ENCODE data around the gene GFRA1.

The GFRA1 gene

DNA sequence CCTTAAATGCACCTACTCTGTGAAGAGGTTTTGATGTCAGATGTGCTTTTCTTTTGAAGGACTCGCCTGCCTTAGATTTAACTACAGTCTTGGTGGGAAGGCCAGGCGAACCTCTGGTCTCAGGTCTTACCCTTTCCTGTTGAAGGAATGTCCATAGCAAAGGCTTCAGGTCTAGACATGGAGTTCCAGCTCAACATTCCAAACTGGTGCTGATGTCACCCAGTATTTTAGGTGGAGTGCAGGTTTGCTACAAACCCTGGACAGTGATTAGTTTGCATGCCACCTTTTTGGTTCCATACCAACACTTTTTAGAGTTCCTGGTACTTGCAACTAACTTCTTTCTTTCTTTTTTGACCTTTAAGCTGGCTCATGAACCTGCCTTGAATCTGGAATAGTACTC, 258.7 kb downstream of the GFRA1 start:
- Histone ChIP-seq H3K23ac (ENCODE audit: low read depth, low read length, poor library complexity) (no peak overlapping the region), H3K36me3 (replicated peaks in 1 of 2; ENCODE audit: control insufficient read depth in 2 of 2, insufficient read depth in 2 of 2, low read length in 2 of 2) (no peaks in the 10 kb centered on the region), H3K79me1 (ENCODE audit: low read depth, low read length) (no peaks in the 10 kb centered on the region), H4K8ac (ENCODE audit: low read depth, low read length) (no peak overlapping the region), H3K27me3 (ENCODE audit: control insufficient read depth in 3 of 3, insufficient read depth in 3 of 3, low read depth in 1 of 3, low read length in 3 of 3) (no peaks in the 10 kb centered on the region), H3K27ac (replicated peaks; ENCODE audit: low read length) (no peak overlapping the region), H3K4me1 (ENCODE audit: control insufficient read depth in 2 of 2, insufficient read depth in 1 of 2, low read depth in 1 of 2, low read length in 2 of 2) (no peaks in the 10 kb centered on the region), H3K18ac (ENCODE audit: low read length) (no peak overlapping the region), H2BK12ac (ENCODE audit: low read length) (no peak overlapping the region), H2BK5ac (ENCODE audit: low read length) (no peak overlapping the region), H3K14ac (ENCODE audit: low read length) (no peak overlapping the region), H2BK120ac (ENCODE audit: low read depth, low read length) (no peak overlapping the region), H4K91ac (ENCODE audit: low read depth, low read length, poor library complexity) (no peak overlapping the region), H3K4me3 (ENCODE audit: low read length in 2 of 2) (no peak overlapping the region), H2AFZ (ENCODE audit: low read length) (no peak overlapping the region), H3K4me2 (ENCODE audit: insufficient read depth, low read length, poor library complexity, severe bottlenecking) (no peak overlapping the region), H3K9me3 (replicated peaks in 1 of 2; ENCODE audit: control insufficient read depth in 2 of 2, insufficient read depth in 1 of 2, low read depth in 1 of 2, low read length in 2 of 2) (peaks cover 2 to 3% of the 10 kb centered on the region in 2 donors), H2AK5ac (ENCODE audit: low read depth, low read length) (no peak overlapping the region), H3K4ac (ENCODE audit: low read length) (no peak overlapping the region), H2BK15ac (ENCODE audit: low read length) (no peak overlapping the region), H3K9ac (ENCODE audit: low read depth, low read length, poor library complexity) (no peak overlapping the region)
- WGBS, 2 donors (ENCODE audit: extremely low coverage in 2 of 2, insufficient read length in 2 of 2, insufficient replicate concordance in 1 of 2) = no CpG with 5 or more reads among the region's 2 CpGs
- DNase-seq (ENCODE audit: low spot score) = no peak

DNA sequence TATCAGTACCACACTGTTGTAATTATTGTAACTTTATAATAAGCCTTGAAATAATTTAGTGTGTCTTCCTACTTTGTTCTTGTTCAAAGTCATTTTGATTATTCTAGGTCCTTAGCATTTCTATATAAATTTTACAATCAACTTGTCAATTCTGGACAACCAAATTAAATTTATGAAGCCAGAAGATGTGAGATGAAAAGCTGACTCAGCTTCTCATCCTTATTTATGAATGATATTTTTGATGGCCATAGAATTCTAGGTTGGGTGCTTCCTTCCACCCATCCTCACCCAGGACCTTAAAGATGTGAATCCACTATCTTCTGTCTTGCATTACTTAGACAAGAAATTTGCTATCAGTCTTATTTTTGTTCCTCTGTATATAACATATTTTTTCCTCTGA, 261.1 kb downstream of the GFRA1 start:
- DNase-seq (ENCODE audit: low spot score) = no peak

DNA sequence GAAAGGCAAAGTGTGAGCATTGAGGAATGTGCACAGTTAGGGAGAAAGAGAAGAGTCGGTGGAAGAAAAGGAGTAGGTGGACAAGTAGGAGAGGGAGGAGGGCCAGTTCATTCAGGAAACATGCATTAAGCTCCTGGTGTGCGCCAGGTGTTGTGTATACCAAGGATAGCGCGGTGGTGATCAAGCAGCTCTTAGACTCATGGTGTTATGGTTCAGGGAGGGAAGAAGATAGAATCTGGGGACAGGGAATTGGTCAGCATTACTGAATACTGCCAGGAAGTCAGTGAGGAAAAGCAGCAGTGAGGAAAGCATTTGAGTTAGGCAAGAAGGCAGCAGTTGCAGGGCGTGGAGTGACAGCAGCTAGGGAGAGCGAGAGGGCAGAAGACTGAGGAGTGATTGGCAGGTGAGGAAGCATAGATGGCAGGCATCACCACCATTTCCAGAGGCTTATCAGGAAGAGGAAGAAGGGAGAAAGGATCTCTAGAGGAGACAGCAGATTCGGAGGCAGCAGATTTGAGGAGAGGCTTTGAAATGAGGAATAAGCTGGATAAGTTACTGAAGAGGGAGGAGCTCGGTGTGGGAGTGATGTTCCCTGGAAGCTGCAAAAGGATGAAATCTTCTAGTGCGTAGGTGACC, 265.6 kb downstream of the GFRA1 start:
- DNase-seq (ENCODE audit: low spot score) = no peak
- no peak overlapping the region for H2BK120ac ChIP-seq (ENCODE audit: low read depth, low read length)
- H4K8ac ChIP-seq (ENCODE audit: low read depth, low read length) = no peak overlapping the region
- H2AFZ ChIP-seq (ENCODE audit: low read length) = no peak overlapping the region
- no peak overlapping the region for H2BK15ac ChIP-seq (ENCODE audit: low read length)
- no peak overlapping the region for H3K14ac ChIP-seq (ENCODE audit: low read length)
- H3K4me2 ChIP-seq (ENCODE audit: insufficient read depth, low read length, poor library complexity, severe bottlenecking) = no peak overlapping the region
- no peaks in the 10 kb centered on the region for H3K9me3 ChIP-seq (replicated peaks in 1 of 2; ENCODE audit: control insufficient read depth in 2 of 2, insufficient read depth in 1 of 2, low read depth in 1 of 2, low read length in 2 of 2)
- H3K4me1 ChIP-seq (ENCODE audit: control insufficient read depth in 2 of 2, insufficient read depth in 1 of 2, low read depth in 1 of 2, low read length in 2 of 2) = no peaks in the 10 kb centered on the region
- no peak overlapping the region for H3K27ac ChIP-seq (replicated peaks; ENCODE audit: low read length)
- no peak overlapping the region for H3K23ac ChIP-seq (ENCODE audit: low read depth, low read length, poor library complexity)
- H2BK5ac ChIP-seq (ENCODE audit: low read length) = no peak overlapping the region
- no peak overlapping the region for H3K4ac ChIP-seq (ENCODE audit: low read length)
- no peaks in the 10 kb centered on the region for H3K36me3 ChIP-seq (replicated peaks in 1 of 2; ENCODE audit: control insufficient read depth in 2 of 2, insufficient read depth in 2 of 2, low read length in 2 of 2)
- H3K18ac ChIP-seq (ENCODE audit: low read length) = no peak overlapping the region
- H3K9ac ChIP-seq (ENCODE audit: low read depth, low read length, poor library complexity) = no peak overlapping the region
- H4K91ac ChIP-seq (ENCODE audit: low read depth, low read length, poor library complexity) = no peak overlapping the region
- H3K79me1 ChIP-seq (ENCODE audit: low read depth, low read length) = no peaks in the 10 kb centered on the region
- H3K27me3 ChIP-seq (ENCODE audit: control insufficient read depth in 3 of 3, insufficient read depth in 3 of 3, low read depth in 1 of 3, low read length in 3 of 3) = peaks cover 0 to 6% (median 0%) of the 10 kb centered on the region in 3 experiments
- no peak overlapping the region for H3K4me3 ChIP-seq (ENCODE audit: low read length in 2 of 2)
- H2AK5ac ChIP-seq (ENCODE audit: low read depth, low read length) = no peak overlapping the region
- no peak overlapping the region for H2BK12ac ChIP-seq (ENCODE audit: low read length)
- WGBS, 2 donors (ENCODE audit: extremely low coverage in 2 of 2, insufficient read length in 2 of 2, insufficient replicate concordance in 1 of 2) = no CpG with 5 or more reads among the region's 9 CpGs

More for the DNA sequence above, 261.1 kb downstream of the GFRA1 start:
- Histone ChIP-seq H3K36me3 (replicated peaks in 1 of 2; ENCODE audit: control insufficient read depth in 2 of 2, insufficient read depth in 2 of 2, low read length in 2 of 2) (no peaks in the 10 kb centered on the region), H3K4me1 (ENCODE audit: control insufficient read depth in 2 of 2, insufficient read depth in 1 of 2, low read depth in 1 of 2, low read length in 2 of 2) (no peaks in the 10 kb centered on the region), H3K27me3 (ENCODE audit: control insufficient read depth in 3 of 3, insufficient read depth in 3 of 3, low read depth in 1 of 3, low read length in 3 of 3) (peaks cover 0 to under 1% (median 0%) of the 10 kb centered on the region in 3 experiments), H3K27ac (replicated peaks; ENCODE audit: low read length) (no peak overlapping the region), H3K14ac (ENCODE audit: low read length) (no peak overlapping the region), H3K23ac (ENCODE audit: low read depth, low read length, poor library complexity) (no peak overlapping the region), H2BK15ac (ENCODE audit: low read length) (no peak overlapping the region), H3K9me3 (replicated peaks in 1 of 2; ENCODE audit: control insufficient read depth in 2 of 2, insufficient read depth in 1 of 2, low read depth in 1 of 2, low read length in 2 of 2) (peaks cover 2 to 3% of the 10 kb centered on the region in 2 donors), H3K4me2 (ENCODE audit: insufficient read depth, low read length, poor library complexity, severe bottlenecking) (no peak overlapping the region), H2AFZ (ENCODE audit: low read length) (no peak overlapping the region), H3K18ac (ENCODE audit: low read length) (no peak overlapping the region), H3K4ac (ENCODE audit: low read length) (no peak overlapping the region), H3K9ac (ENCODE audit: low read depth, low read length, poor library complexity) (no peak overlapping the region), H2BK5ac (ENCODE audit: low read length) (no peak overlapping the region), H2BK120ac (ENCODE audit: low read depth, low read length) (no peak overlapping the region), H3K79me1 (ENCODE audit: low read depth, low read length) (no peaks in the 10 kb centered on the region), H4K8ac (ENCODE audit: low read depth, low read length) (no peak overlapping the region), H2AK5ac (ENCODE audit: low read depth, low read length) (no peak overlapping the region), H4K91ac (ENCODE audit: low read depth, low read length, poor library complexity) (no peak overlapping the region), H2BK12ac (ENCODE audit: low read length) (no peak overlapping the region), H3K4me3 (ENCODE audit: low read length in 2 of 2) (no peak overlapping the region)
